ENCODE data around the gene PARPBP. TPM values are rescaled to one million over a fixed set of nuclear protein-coding genes. Genes with fewer than 3 reads are reported as not detected.

The PARPBP gene
- total and polyA plus RNA-seq, 2 experiments from 2014 or later = 10.3 to 13.4 TPM

GRCh38 chr12:102201436-102202061, 81.6 kb downstream of the PARPBP start:
- H4K20me1 ChIP-seq (ENCODE audit: insufficient read depth) = no peaks in the 10 kb centered on the region
- H3F3A ChIP-seq (ENCODE audit: insufficient read depth) = no peaks in the 10 kb centered on the region
- H3K9ac ChIP-seq = no peak overlapping the region
- no peak overlapping the region for H3K4me2 ChIP-seq (ENCODE audit: unreplicated experiment)
- WGBS, 2 experiments (ENCODE audit: low coverage in 1 of 2, low lambda C conversion rate in 2 of 2, missing lambda C conversion rate in 2 of 2) = 61 to 65% methylated on average over 3 of the region's 3 CpGs
- no peaks in the 10 kb centered on the region for H3K36me3 ChIP-seq (ENCODE audit: low read depth)
- no peaks in the 10 kb centered on the region for H3K79me2 ChIP-seq (ENCODE audit: insufficient read depth)
- H3K27ac ChIP-seq = no peak overlapping the region
- no peaks in the 10 kb centered on the region for H3K9me2 ChIP-seq (ENCODE audit: insufficient read depth)
- H3K27me3 ChIP-seq (replicated peaks; ENCODE audit: insufficient read depth) = no peaks in the 10 kb centered on the region
- 0 out of 2 replicates have a peak, but pooled peaks cover 6% of the 10 kb centered on the region for H3K4me1 ChIP-seq (ENCODE audit: insufficient read depth)
- H2AFZ ChIP-seq = no peak overlapping the region
- no peaks in the 10 kb centered on the region for H3K9me3 ChIP-seq (ENCODE audit: low read depth)
- DNase-seq = no peak
- in situ Hi-C loops (cut with MboI) = no loop called here
- TF ChIP-seq EZH2 (IDR thresholded peaks at IDR 0.05; ENCODE audit: insufficient read depth, poor library complexity, severe bottlenecking) = no peak
- H3K4me3 ChIP-seq = no peak overlapping the region

DNA sequence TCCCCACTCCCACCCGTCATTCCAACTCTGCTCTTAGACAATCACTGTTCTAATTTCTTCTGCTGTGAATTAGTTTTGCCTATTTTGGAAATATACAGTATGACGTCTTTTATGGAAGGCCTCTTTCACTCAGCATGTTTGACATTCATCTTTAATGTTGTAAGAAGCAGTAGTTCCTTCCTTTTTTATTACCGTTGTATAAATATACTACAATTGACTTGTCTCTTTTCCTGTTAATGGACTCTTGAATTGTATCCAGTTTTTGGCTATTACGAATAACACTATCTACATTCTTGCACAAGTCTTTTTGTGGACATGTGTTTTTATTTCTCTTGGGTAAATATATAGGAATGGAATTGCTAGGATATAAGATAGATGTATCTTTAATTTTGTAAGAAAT, 82.6 kb downstream of the PARPBP start:
- Histone ChIP-seq H4K20me1 (ENCODE audit: insufficient read depth) (no peaks in the 10 kb centered on the region), H2AFZ (no peak overlapping the region), H3K9ac (no peak overlapping the region), H3K9me3 (ENCODE audit: low read depth) (no peaks in the 10 kb centered on the region), H3K4me3 (no peak overlapping the region), H3K27me3 (replicated peaks; ENCODE audit: insufficient read depth) (no peaks in the 10 kb centered on the region), H3K9me2 (ENCODE audit: insufficient read depth) (no peaks in the 10 kb centered on the region), H3K79me2 (ENCODE audit: insufficient read depth) (no peaks in the 10 kb centered on the region), H3K27ac (no peak overlapping the region), H3K4me1 (ENCODE audit: insufficient read depth) (0 out of 2 replicates have a peak, but pooled peaks cover 6% of the 10 kb centered on the region), H3F3A (ENCODE audit: insufficient read depth) (no peaks in the 10 kb centered on the region), H3K4me2 (ENCODE audit: unreplicated experiment) (no peak overlapping the region), H3K36me3 (ENCODE audit: low read depth) (no peaks in the 10 kb centered on the region)
- no peak for DNase-seq
- in situ Hi-C loops (cut with MboI) = no loop called here
- WGBS, 2 experiments (ENCODE audit: low coverage in 1 of 2, low lambda C conversion rate in 2 of 2, missing lambda C conversion rate in 2 of 2) = 95 to 96% methylated on average over 4 of the region's 4 CpGs
- TF ChIP-seq EZH2phosphoT487 (IDR thresholded peaks at IDR 0.05; ENCODE audit: insufficient read depth, low read depth) = no peak
- no peak for TF ChIP-seq EZH2 (IDR thresholded peaks at IDR 0.05; ENCODE audit: insufficient read depth, poor library complexity, severe bottlenecking)

DNA sequence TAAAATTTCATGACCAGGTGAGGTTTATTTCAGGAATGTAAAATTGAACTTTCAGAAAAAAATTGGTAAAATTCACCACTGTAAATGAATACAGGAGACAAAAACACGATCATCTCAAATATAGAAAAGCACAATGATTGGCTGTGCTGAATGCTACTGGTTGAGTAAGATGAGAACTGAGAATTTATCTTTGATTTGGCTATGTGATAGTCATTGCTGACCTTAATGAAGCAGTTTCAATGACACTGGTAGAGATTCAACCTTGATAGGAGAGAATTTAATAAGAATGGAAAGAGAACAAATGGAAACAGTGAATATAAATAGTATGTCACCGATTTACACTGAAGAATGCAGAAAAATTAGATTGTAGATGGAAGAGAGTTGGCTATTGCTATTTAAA, 84.0 kb downstream of the PARPBP start:
- 93 to 97% methylated on average over 2 of the region's 2 CpGs for WGBS, 2 experiments (ENCODE audit: low coverage in 1 of 2, low lambda C conversion rate in 2 of 2, missing lambda C conversion rate in 2 of 2)
- Histone ChIP-seq H3K27ac (no peak overlapping the region), H3F3A (ENCODE audit: insufficient read depth) (no peaks in the 10 kb centered on the region), H3K27me3 (replicated peaks; ENCODE audit: insufficient read depth) (no peaks in the 10 kb centered on the region), H3K9ac (no peak overlapping the region), H3K4me3 (no peak overlapping the region), H3K9me2 (ENCODE audit: insufficient read depth) (no peaks in the 10 kb centered on the region), H3K79me2 (ENCODE audit: insufficient read depth) (no peaks in the 10 kb centered on the region), H2AFZ (no peak overlapping the region), H3K9me3 (ENCODE audit: low read depth) (peaks cover 4% of the 10 kb centered on the region), H3K4me1 (ENCODE audit: insufficient read depth) (no peaks in the 10 kb centered on the region), H3K36me3 (ENCODE audit: low read depth) (no peaks in the 10 kb centered on the region), H4K20me1 (ENCODE audit: insufficient read depth) (no peaks in the 10 kb centered on the region), H3K4me2 (ENCODE audit: unreplicated experiment) (no peak overlapping the region)
- in situ Hi-C loops (cut with MboI) = no loop called here
- DNase-seq = no peak
- TF ChIP-seq EZH2 (IDR thresholded peaks at IDR 0.05; ENCODE audit: insufficient read depth, poor library complexity, severe bottlenecking) (no peak), EZH2phosphoT487 (IDR thresholded peaks at IDR 0.05; ENCODE audit: insufficient read depth, low read depth) (no peak)

- H3K9me2 ChIP-seq (ENCODE audit: insufficient read depth) = no peaks in the 10 kb centered on the region
- H3K27me3 ChIP-seq (replicated peaks; ENCODE audit: insufficient read depth) = no peaks in the 10 kb centered on the region
- no peaks in the 10 kb centered on the region for H3F3A ChIP-seq (ENCODE audit: insufficient read depth)
- no peak overlapping the region for H3K4me2 ChIP-seq (ENCODE audit: unreplicated experiment)
- no peaks in the 10 kb centered on the region for H3K4me1 ChIP-seq (ENCODE audit: insufficient read depth)
- no peaks in the 10 kb centered on the region for H3K9me3 ChIP-seq (ENCODE audit: low read depth)
- 87 to 90% methylated on average over 5 of the region's 5 CpGs for WGBS, 2 experiments (ENCODE audit: low coverage in 1 of 2, low lambda C conversion rate in 2 of 2, missing lambda C conversion rate in 2 of 2)
- H2AFZ ChIP-seq = no peak overlapping the region
- no peak for TF ChIP-seq EZH2phosphoT487 (IDR thresholded peaks at IDR 0.05; ENCODE audit: insufficient read depth, low read depth)
- no peak for TF ChIP-seq EZH2 (IDR thresholded peaks at IDR 0.05; ENCODE audit: insufficient read depth, poor library complexity, severe bottlenecking)
- no peaks in the 10 kb centered on the region for H3K36me3 ChIP-seq (ENCODE audit: low read depth)
- in situ Hi-C loops (cut with MboI) = no loop called here
- no peak overlapping the region for H3K4me3 ChIP-seq
- no peak overlapping the region for H3K27ac ChIP-seq
- H3K79me2 ChIP-seq (ENCODE audit: insufficient read depth) = no peaks in the 10 kb centered on the region
- DNase-seq = peak; percentile 59
- H3K9ac ChIP-seq = no peak overlapping the region
- H4K20me1 ChIP-seq (ENCODE audit: insufficient read depth) = no peaks in the 10 kb centered on the region
Observed at GRCh38 chr12:102215992-102216691, 96.2 kb downstream of the PARPBP start.
